NCI-H2081 (cell line): ENCODE results near the gene MRPL16.
A peak's percentile ranks its signal among the peaks of the same experiment; 100 is the strongest.
"Not testable (repeated sequence)": the region's sequence is repeated elsewhere in the genome, so short reads cannot be mapped to it uniquely, and the experiment has no call there.

Source experiments
- DNase-seq, 2 experiments: peaks; one replicate each; lab custom pipeline; 2025; lab: John Stamatoyannopoulos, UW

MRPL16 gene

DNA sequence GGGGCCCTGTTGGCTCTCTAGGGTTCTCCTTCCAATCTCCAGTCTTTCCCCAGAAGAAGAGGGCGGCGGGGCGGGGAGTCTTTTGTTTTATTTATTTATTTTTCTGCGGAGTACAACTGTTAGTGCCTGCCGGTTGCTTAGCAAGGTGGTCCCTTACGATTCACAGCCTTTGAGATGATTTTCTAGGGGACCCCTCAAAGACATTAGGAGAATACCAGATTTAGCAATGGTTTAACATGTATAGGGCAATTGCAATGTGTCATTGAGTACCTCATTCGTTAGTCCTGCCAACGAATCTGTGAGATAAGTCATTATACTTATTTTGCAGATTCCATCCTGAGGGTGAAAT, 307 bp upstream of the MRPL16 start:
- DNase-seq, result no peak

DNA sequence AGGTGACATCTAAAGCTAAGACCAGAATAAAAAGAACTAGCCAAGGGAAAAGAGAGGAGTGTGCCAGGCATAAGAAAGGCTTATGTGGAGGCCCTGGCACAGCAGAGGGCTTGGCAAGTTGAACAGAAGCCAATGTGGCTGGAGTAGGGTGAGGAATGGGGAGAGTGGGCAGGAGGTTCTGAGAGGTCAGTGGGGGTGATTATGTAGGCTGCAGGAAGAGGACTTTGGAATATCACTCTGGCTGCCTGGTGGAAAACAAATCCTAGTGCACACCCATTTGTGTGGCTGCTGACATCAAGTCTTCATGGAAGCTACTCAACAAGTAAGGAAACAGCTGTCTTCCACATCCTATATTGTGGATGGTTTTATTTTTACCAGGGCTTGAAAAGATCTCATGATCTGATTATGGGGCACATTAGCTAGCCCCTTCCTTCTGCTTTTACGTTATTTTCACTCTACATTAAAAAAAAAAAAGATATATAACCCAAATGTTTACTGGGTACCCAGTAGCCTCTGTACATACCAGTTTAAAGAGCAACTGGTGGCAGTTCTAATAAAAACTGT, 3.4 kb downstream of the MRPL16 start:
- no peak for DNase-seq

DNA sequence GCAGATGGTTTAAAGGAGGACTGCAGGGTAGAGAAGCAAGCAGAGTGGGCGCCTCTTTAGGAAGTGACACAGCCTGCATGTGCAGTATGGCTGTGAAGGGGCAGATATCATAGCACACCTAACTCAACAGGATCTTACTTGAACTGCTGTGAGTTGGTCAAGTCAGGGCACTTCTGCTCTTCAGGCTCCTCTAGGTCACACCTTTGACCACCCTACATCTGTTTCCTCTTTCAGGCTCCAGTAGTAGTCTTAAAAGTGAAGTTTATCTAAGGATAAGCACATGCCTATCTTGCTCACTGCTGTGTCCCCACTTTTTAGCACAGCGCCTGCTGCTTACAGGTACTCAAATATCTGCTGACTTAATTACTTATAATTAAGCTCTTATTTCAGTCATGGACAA, 6.5 kb downstream of the MRPL16 start:
- DNase-seq, result no peak

DNA sequence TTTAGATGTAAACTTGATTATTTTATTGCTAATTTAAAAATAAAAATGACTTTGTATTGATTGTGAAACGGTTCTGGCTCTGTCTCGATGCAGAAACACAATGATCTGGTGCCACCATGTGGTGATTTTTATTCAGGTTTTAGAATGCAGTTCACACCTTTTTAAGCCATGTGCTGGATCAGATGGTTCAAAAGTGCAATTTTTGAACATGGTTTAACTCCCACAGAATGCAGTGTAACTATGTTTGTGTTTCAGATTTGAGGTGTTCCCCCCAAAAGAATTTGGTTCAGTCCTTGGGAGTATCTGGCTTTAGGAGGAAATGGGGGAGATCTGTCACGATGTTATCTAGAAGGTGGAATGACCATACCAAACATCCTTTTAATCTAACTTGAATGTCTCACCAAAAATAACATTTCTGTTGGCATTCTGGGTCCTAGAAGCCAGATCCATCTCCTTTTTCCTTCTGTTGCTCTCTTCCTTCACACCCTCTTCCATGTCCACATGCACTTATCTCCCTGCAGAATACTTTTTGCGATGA, 7.9 kb downstream of the MRPL16 start:
- peak in 1 of 2 experiments; percentile 57 for DNase-seq

DNA sequence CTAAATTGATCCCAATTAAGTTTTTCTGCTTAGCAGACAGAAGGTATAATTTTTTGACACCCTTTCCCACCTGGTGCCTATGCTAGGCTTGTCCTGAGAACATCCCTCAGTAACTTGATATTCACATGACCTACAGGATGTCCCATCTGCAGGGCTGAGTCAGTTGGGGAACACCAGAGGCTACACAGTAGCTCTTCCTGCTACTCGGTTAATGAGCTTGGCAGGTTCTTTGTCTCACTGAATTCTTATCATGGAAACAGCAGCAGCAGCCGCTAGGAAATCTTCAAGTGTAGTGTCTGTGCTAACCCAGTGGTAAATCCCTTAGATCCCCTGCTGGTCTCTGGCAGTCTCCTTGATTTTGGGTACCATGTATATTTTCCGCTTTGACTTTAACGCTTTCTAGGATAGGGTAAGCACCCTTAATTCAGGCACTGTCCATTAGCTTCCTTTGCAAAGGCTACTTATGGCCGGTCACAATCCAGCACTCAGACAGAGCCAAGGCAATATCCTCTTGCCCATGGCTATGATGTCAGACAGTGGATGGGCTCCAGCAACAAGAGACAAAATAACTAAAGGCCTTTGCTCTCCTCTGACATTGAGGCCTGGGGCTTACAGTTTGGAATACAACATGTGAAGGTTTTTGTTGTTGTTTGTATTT, 8.5 kb downstream of the MRPL16 start:
- DNase-seq, result no peak

DNA sequence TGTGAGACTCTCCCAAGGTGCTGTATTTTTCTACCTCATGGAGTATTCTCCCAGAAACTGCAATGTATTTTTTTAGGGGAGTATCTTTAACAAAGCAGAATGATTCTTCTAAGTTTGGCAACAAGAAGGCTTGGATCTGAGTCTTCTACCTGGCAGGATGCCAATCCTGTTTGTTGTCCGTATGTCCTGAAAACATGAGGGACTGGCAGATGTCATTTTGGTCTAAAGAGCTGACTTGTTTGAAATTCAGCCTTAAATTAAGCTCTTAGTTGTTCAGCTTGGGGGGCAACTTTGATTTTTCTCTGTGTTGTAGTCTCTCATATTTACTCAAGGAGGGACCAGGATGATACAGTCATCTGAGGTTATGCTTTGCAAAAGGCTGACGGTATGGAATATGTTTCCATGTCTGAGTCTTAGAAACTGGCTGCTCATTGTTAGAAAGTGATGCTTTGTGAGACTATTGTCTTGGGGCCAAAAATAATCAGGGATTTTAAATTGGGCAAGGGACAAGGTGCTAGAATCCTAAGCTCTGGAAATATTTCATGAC, 9.3 kb downstream of the MRPL16 start:
- DNase-seq, result no peak

DNA sequence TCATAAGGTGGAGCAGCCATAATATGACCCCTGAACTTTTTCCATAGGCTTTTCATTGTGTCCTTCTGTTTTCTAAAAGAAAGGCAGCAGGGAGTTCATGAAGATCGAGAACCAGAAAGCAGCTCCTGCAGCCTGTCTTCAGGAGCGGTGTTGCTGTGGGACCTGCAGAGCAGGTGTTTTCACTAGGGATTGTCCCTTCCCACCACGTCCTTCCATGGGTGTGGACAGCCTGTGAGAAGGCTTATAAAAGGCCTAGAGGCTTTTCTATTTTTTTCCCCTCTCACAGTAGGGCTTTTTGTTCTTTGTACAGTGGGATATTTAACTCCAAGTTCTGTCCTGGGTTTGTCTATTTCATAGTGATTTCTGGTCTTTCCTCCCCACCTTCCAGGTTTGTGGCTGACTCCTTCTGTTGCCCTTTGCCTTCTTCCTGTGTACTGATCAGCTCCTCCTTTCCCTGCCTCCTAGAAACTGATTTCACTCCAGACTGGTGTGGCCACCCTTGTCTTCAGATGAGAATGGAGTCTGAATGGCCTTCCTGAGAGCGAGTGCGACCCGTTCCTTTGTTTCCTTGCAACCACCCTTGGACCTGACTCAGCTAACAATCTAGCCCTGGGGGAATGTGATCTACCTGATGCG, 10.1 kb downstream of the MRPL16 start:
- DNase-seq, result no peak

DNA sequence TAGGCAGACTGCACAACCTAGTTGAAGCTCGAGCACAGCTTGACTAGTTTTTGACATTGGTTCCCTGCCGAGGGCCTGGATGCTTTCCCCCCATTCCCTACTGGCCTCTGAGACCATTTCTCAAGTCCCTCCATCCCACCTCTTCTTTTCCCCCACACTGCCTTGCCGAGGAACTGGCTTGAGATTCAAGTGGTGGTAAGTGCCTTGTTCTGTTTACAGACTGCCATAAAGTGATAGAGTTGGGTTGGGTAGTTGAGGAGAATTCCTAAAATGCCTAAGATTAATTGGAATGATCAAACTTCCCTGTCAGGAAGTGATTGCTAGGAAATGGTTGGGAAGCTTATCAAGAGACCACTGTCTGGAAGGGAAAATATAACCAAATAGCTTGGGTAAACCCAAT, 16.2 kb downstream of the MRPL16 start:
- DNase-seq, result no peak

DNA sequence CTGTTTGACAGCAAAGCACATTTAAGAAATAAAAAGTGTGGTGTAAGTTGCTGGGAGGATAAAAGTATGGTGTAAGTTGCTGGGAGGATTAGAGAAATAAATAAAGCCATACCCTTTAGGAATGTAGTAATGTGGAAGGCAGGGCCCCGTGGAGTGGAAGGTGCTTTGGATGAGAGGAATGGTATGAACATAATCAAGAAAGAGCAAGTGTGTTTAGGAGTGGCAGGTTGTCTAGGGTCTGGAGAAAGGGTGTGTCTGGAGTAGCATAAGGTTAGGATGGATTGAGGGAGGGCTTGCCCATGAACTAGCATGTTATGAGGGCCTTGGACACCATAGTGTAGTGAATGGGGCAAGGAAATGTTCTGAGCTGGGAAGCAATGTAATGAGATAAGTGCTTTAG, 18.1 kb downstream of the MRPL16 start:
- DNase-seq, result no peak

DNA sequence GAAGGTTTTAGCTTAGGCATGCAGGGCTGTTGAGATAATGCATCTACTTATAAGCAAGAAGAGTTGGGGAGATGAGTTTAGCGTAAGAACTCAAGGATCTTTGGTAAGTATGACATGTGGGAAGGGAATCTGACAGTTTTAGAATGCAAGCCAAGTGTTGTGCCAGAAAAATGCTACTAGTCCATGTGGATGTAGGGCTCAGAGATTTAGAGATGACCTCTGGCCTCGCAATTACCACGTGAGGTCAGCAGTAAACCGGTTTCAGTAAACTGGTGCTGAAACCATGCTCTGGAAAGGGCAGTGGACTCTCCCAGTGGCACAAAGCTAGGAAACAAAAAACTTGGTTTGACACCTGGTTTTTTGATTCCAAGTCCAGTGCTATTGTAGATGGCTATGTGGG, 18.9 kb downstream of the MRPL16 start:
- DNase-seq, result no peak

DNA sequence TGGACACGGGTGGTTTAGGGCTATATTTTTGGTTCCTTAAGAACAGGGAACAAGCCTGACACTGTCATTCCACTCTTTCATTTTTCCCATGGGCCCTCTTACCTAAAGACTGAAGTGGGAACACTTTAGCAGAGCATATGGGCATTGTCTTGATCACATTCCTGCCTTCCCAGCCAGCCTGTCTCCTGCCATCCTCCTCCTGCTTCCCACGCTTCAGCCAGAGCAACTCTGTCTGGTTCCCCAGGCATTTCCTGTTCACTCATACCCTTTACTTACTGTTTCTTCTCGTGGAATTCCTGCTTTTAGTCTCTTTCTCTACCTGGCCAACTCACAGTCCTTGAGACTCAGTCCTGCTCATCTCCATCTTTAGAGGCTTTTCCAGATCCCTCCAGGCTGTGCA, 22.8 kb downstream of the MRPL16 start:
- no peak for DNase-seq

DNA sequence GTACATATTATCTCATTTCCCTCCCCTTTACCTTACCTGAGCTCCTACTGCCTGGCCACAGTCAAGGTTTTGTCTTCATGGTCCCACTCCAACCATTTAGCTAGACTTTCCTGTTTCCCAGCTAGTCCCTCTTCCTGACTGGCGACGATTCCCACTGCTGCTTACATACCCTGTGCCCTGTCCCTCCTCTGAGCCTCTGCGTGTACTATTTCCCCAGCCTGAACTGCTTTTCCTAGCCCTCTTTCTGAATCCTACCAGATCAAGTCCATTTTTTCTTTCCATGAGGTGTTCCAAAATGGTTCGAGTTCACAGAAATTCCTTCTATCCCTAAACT, 23.4 kb downstream of the MRPL16 start:
- DNase-seq, result no peak

DNA sequence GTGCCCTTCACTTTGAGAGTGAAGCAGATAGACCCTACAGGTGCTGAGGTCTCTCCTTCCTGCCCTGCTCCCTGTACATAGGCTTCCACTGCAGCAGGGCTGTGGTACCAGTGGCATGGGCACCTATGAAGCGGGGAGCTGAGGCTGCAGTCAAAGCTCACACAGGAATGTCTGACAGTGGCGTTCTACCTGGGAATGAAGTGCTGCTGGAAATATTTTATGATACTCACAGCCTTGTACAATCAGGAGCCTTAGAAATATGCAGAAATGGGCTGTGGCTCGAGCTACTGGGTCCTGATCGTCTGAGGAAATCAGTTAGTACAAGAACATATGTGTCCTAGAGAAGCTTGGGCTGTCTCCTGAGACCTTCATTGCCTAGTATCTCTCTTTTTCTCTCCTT, 24.8 kb downstream of the MRPL16 start:
- no peak for DNase-seq

DNA sequence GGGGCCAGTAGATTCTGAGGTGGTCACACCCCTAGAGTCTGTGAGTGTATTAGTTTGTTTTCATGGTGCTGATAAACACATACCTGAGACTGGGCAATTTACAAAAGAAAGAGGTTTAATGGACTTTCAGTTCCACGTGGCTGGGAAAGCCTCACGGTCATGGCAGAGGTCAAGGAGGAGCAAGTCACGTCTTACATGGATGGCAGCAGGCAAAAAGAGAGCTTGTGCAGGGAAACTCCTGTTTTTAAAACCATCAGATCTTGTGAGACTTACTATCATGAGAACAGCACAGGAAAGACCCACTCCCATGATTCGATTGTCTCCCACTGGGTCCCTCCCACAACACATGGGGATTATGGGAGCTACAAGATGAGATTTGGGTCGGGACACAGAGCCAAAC, 26.1 kb downstream of the MRPL16 start:
- not testable (repeated sequence) for DNase-seq

DNA sequence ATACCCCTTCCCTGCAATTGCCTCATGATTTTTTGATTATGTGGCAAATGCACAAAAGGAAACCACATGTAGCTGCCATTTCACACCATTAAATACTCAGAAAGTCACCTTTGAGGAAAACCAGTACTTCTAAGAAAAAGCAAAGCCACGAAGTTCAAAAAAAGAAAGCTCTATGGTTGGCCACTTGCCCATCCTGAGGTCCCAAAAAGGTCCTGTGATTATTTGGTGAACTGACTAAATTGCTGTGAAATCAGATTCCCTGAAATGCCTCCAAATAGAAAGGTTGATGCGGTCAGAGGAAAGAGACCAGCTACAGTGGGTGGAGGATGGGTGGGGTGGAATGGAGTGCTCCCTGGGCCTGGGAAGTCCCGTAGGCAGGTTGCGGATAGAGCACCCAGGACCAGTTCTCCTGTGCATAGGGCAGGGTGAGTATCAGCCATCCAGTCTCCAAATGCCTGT, 26.9 kb downstream of the MRPL16 start:
- no peak for DNase-seq

DNA sequence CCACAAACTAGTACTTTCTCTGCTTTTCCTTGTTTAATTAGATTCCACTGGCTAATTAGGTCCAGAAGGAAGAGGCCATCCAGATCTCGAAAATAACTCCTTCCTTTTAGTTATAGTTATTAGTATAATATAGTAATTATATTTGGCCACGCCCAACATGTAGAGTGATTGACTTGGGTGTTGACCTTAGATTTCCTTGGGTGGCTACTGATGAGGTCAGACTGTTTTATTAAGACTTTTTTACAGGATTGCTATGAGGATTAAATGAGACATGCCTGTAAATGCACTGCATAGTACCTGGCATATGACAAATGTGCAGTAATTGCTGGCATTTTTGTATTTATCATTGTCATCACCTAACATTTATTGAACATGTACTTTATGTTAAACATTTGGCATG, 28.5 kb downstream of the MRPL16 start:
- DNase-seq, result no peak

DNA sequence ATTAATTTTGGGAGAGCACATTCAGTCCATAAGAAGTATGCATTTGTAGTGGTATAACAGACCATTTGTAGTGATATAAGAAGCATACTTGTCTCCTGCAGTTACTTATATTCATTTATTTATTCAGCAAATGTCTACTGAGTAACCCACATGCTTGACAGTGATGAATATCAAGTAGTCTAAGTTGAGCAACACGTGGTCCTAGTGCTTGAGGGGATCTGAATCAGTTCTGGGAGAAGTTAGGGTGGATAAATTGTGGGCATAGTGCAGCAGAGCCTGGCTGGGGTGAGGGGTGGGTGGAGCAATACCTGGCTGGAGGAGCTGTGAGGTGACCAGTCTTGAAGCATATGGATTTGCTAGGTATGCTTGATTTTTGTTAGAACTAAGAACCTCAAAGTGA, 31.1 kb downstream of the MRPL16 start:
- no peak for DNase-seq

DNA sequence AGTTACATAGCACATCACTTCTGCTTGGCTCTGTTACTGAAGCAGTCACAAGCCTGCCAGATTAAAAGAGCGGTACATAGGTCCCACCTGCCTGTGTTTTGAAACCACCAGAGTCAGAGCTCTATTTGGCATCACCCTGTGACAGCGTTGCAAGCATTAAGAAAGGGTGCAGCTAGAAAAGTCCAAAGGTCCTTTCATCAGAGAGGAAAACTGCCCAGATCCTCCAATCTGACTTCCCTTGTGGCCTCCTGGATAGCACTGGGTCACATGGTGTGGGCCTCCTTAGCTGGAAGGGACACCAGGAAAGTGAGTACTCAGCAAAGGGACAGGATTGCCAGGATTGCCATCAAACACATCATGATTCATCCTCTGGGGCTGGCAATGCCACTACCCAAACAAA, 32.5 kb downstream of the MRPL16 start:
- DNase-seq, result no peak

DNA sequence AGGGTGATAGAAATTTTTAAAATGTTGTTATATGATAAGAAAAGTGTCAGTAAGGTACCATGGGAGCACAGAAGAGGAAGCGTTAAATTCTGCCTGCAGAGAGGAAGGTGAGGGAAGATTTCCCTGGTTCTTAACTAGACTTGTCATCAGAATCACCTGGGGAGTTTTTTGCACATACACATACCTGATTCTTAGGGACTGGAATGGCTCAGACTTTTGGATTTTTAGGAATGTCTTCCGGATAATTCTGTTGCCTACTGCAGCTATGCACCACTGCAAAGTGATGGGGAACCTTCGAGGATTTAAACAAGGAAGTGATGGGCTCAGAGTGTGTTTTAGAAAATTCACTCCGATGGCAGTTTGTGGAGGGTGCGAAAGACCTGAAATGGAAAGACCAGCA, 33.5 kb downstream of the MRPL16 start:
- no peak for DNase-seq

DNA sequence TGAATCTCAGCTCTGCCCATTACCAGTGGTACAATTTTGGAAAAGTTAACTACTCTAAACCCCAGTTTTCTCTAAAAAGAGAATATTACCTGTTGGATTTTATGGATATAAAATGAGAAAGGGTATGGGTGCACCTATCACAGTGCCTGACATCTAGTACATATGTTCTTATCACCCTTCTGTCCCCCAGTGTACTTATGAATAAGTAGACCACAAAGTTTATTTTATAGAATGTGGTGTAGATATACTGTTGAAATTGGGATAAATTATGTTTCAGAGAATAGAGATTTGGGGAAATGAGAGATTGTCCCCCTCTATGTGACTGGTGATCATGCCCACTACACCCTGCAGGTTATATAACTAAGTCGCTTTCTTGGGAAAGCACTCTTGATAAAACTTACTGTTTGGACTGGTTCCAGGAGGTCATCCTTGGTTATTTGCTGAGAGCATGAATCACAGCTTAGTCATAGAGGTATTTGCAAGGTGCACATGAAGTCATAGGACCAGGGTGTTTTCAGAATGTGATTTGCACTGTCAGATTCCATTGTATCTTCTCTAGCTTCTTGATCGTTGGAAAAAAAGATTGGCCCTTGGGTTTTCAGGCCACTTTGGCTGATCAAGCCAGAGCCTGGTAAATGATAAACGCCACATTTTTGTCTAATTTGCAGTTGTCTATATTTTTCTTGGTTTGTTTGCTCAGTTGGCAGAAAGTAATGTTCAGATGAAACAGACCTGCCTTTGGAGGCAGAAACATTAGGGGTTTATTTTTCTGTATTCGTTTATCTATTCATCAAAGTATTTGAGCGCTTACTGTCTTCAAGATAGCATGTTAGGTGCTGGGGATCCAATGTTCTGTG, 34.1 kb downstream of the MRPL16 start:
- DNase-seq, result no peak

DNA sequence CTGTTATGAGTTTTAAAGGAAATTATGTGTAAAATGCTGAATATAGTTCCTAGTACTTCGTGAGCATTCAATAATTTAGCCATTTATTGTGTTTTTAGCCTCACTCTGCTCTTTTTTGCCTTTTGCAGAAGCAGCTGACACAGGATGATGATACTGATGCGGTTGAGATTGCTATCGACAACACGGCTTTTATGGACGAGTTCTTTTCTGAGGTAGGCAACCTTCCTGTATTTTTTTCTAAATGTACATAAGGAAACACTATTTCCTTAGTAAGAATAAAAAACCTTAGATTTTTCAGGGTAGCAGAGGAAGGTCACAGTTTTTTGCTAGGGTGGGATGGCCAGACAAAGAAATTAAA, 37.5 kb downstream of the MRPL16 start:
- no peak for DNase-seq

DNA sequence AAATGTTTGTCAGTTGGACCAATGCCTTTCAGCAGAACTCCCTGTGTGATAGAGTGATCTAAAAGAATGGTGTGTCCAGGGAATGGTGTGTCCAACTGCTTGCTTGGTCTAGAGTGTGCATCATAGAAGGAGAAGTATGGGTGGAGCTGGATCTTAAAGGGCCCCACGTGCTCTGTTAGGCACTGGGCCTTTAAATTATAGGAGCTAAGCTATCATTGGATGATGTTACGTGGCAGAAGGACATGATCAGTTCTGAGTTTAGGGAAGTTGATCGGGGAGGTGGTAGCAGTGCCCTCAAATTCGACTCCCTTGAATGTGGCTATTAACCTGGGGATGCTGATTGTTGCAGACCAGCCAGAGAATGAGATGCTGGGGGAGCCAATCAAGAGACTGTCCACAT, 39.0 kb downstream of the MRPL16 start:
- DNase-seq, result no peak

DNA sequence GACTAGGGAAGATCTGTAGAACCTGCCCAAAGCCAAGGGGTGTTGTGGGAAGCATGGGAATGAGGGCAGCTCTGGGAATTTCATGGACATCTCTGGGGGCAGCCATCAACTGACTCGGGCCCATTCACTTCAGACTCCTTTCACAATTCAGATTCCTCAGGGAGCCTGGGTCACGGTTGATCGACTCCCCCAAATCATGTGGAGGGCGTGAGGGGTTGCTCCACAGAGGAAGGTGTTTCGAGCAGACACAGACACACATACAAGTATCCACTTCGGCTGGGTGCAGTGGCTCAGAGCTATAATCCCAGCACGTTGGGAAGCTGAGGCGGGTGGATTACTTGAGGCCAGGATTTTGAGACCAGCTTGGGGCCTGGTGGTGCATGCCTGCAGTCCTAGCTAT, 39.7 kb downstream of the MRPL16 start:
- DNase-seq, result no peak
